Natural killer cell treated with Interleukin-12 subunit alpha and Interleukin-12 subunit beta and Interleukin-15 and Interleukin-18, amount 100 ng/mL, for 72 hours (primary cell): ENCODE data around the gene NEDD1. TPM values are rescaled to one million over a fixed set of nuclear protein-coding genes. Genes with fewer than 3 reads are reported as not detected.

Experiments
- ATAC-seq, 2 donors: fragments of 150-1000 bp; cut with Tn5 transposase in 1 of 2; sonication (Bioruptor Pico), chemical (Tn5 transposase) in 1 of 2; 2 replicates each; pipeline ENCODE4 v1.10.0; 2021
- DNase-seq: peaks from one replicate; pipeline ENCODE4 v3.0.0; 2022; ENCODE audit warnings: low spot score
- H3K27ac Mint-ChIP-seq, 2 donors: 1 replicate in 1 of 2; 2 replicates in 1 of 2; pipeline ENCODE4 v1.8.0; 2022; ENCODE audit warnings: mixed read lengths in 2 of 2, mild to moderate bottlenecking in 1 of 2, moderate library complexity in 1 of 2
- H3K27me3 Mint-ChIP-seq, 2 donors: 1 replicate in 1 of 2; 2 replicates in 1 of 2; pipeline ENCODE4 v1.8.0; 2022; ENCODE audit warnings: mixed read lengths in 2 of 2
- H3K36me3 Mint-ChIP-seq: one replicate; pipeline ENCODE4 v1.8.0; 2022; ENCODE audit warnings: mixed read lengths
- H3K4me1 Mint-ChIP-seq, 2 donors: 1 replicate in 1 of 2; 2 replicates in 1 of 2; pipeline ENCODE4 v1.8.0; 2022; ENCODE audit warnings: low read depth in 2 of 2, mixed read lengths in 2 of 2, mild to moderate bottlenecking in 1 of 2
- H3K4me3 Mint-ChIP-seq: one replicate; pipeline ENCODE4 v1.8.0; 2022; ENCODE audit warnings: mixed read lengths
- H3K9me3 Mint-ChIP-seq: 2 replicates; pipeline ENCODE4 v1.8.0; 2022; ENCODE audit warnings: mixed read lengths
- total RNA-seq, 2 donors: library from RNA; stranded (reverse); gene quantifications; one replicate each; pipeline ENCODE4 v1.2.3, GENCODE V29; 2022

The NEDD1 gene
- 10 to 100 TPM; 31.9 to 35.6 TPM for total RNA-seq

GRCh38 chr12:96906849-96907670, at the start of gene NEDD1:
Gene NEDD1 (plus strand): TSS chr12:96907257. CDS start chr12:96909760, 2,503 bp downstream.
- DNase-seq (peak; percentile 91), ATAC-seq (peak; percentile 96 to 97)
- Mint-ChIP-seq H3K4me1 (peaks cover 34 to 41% of the 10 kb centered on the region in 2 donors), H3K27ac (peak within 1 kb of the TSS; percentile 94 to 95), H3K4me3 (peak within 1 kb of the TSS; percentile 98), H3K27me3 (peaks cover 0 to 2% of the 10 kb centered on the region in 2 donors), H3K36me3 (peaks cover 4% of the 10 kb centered on the region), H3K9me3 (no peaks in the 10 kb centered on the region)

GRCh38 chr12:96858162-96858561, 48.9 kb upstream of the NEDD1 start:
- DNase-seq (no peak), ATAC-seq (no peak)
- peaks cover 18 to 49% of the 10 kb centered on the region in 2 donors for H3K27me3 Mint-ChIP-seq
- H3K9me3 Mint-ChIP-seq: no peaks in the 10 kb centered on the region
- no peaks in the 10 kb centered on the region for H3K36me3 Mint-ChIP-seq
- H3K27ac Mint-ChIP-seq: no peak overlapping the region
- no peak overlapping the region for H3K4me3 Mint-ChIP-seq
- no peaks in the 10 kb centered on the region for H3K4me1 Mint-ChIP-seq

- Mint-ChIP-seq H3K9me3 (no peaks in the 10 kb centered on the region), H3K27ac (no peak overlapping the region), H3K4me3 (no peak overlapping the region), H3K27me3 (peaks cover 26 to 46% of the 10 kb centered on the region in 2 donors), H3K36me3 (no peaks in the 10 kb centered on the region), H3K4me1 (no peaks in the 10 kb centered on the region)
- DNase-seq (no peak), ATAC-seq (no peak)
Observed at GRCh38 chr12:96861656-96862055, 45.4 kb upstream of the NEDD1 start.

- ATAC-seq (no peak), DNase-seq (no peak)
- Mint-ChIP-seq H3K27ac (no peak overlapping the region), H3K9me3 (no peaks in the 10 kb centered on the region), H3K4me1 (no peaks in the 10 kb centered on the region), H3K27me3 (peaks cover 26 to 41% of the 10 kb centered on the region in 2 donors), H3K4me3 (no peak overlapping the region), H3K36me3 (no peaks in the 10 kb centered on the region)
Observed at GRCh38 chr12:96862326-96862725, 44.7 kb upstream of the NEDD1 start.

- Mint-ChIP-seq H3K27ac (no peak overlapping the region), H3K36me3 (no peaks in the 10 kb centered on the region), H3K9me3 (no peaks in the 10 kb centered on the region), H3K4me3 (no peak overlapping the region), H3K27me3 (peaks cover 24 to 30% of the 10 kb centered on the region in 2 donors), H3K4me1 (no peaks in the 10 kb centered on the region)
- DNase-seq (no peak), ATAC-seq (no peak)
Observed at GRCh38 chr12:96864335-96864734, 42.7 kb upstream of the NEDD1 start.

- peaks cover 19% of the 10 kb centered on the region in 2 donors for H3K27me3 Mint-ChIP-seq
- no peaks in the 10 kb centered on the region for H3K36me3 Mint-ChIP-seq
- H3K9me3 Mint-ChIP-seq: no peaks in the 10 kb centered on the region
- no peaks in the 10 kb centered on the region for H3K4me1 Mint-ChIP-seq
- H3K27ac Mint-ChIP-seq: no peak overlapping the region
- no peak for ATAC-seq
- no peak for DNase-seq
- H3K4me3 Mint-ChIP-seq: no peak overlapping the region
Observed at GRCh38 chr12:96866801-96867590, 40.1 kb upstream of the NEDD1 start.

- no peak overlapping the region for H3K4me3 Mint-ChIP-seq
- ATAC-seq: no peak
- no peaks in the 10 kb centered on the region for H3K36me3 Mint-ChIP-seq
- H3K27me3 Mint-ChIP-seq: peaks cover 15 to 27% of the 10 kb centered on the region in 2 donors
- no peaks in the 10 kb centered on the region for H3K9me3 Mint-ChIP-seq
- DNase-seq: no peak
- no peaks in the 10 kb centered on the region for H3K4me1 Mint-ChIP-seq
- no peak overlapping the region for H3K27ac Mint-ChIP-seq
Observed at GRCh38 chr12:96870946-96871345, 36.1 kb upstream of the NEDD1 start.

GRCh38 chr12:96872961-96873360, 34.1 kb upstream of the NEDD1 start:
- H3K36me3 Mint-ChIP-seq: no peaks in the 10 kb centered on the region
- ATAC-seq: no peak

GRCh38 chr12:96874211-96874610, 32.8 kb upstream of the NEDD1 start:
- Mint-ChIP-seq H3K9me3 (no peaks in the 10 kb centered on the region), H3K4me1 (no peaks in the 10 kb centered on the region), H3K4me3 (no peak overlapping the region), H3K36me3 (no peaks in the 10 kb centered on the region), H3K27ac (no peak overlapping the region), H3K27me3 (peaks cover 24 to 32% of the 10 kb centered on the region in 2 donors)
- DNase-seq (no peak), ATAC-seq (no peak)

More at GRCh38 chr12:96872961-96873360, 34.1 kb upstream of the NEDD1 start:
- no peaks in the 10 kb centered on the region for H3K9me3 Mint-ChIP-seq
- H3K27ac Mint-ChIP-seq: no peak overlapping the region
- H3K4me1 Mint-ChIP-seq: no peaks in the 10 kb centered on the region
- DNase-seq: no peak
- peaks cover 16 to 32% of the 10 kb centered on the region in 2 donors for H3K27me3 Mint-ChIP-seq
- H3K4me3 Mint-ChIP-seq: no peak overlapping the region

- DNase-seq (no peak), ATAC-seq (no peak)
- Mint-ChIP-seq H3K27ac (no peak overlapping the region), H3K36me3 (no peaks in the 10 kb centered on the region), H3K9me3 (no peaks in the 10 kb centered on the region), H3K4me1 (no peaks in the 10 kb centered on the region), H3K27me3 (peaks cover 30 to 47% of the 10 kb centered on the region in 2 donors), H3K4me3 (no peak overlapping the region)
Observed at GRCh38 chr12:96876966-96877365, 30.1 kb upstream of the NEDD1 start.

GRCh38 chr12:96878704-96879103, 28.4 kb upstream of the NEDD1 start:
- Mint-ChIP-seq H3K36me3 (no peaks in the 10 kb centered on the region), H3K4me1 (no peaks in the 10 kb centered on the region), H3K4me3 (no peak overlapping the region), H3K27ac (no peak overlapping the region), H3K27me3 (peaks cover 28 to 46% of the 10 kb centered on the region in 2 donors), H3K9me3 (no peaks in the 10 kb centered on the region)
- DNase-seq (no peak), ATAC-seq (no peak)

- no peaks in the 10 kb centered on the region for H3K4me1 Mint-ChIP-seq
- H3K4me3 Mint-ChIP-seq: no peak overlapping the region
- ATAC-seq (peak in 1 of 2 donors; percentile 29), DNase-seq (no peak)
- H3K27me3 Mint-ChIP-seq: peaks cover 24 to 41% of the 10 kb centered on the region in 2 donors
- no peak overlapping the region for H3K27ac Mint-ChIP-seq
- H3K9me3 Mint-ChIP-seq: no peaks in the 10 kb centered on the region
- no peaks in the 10 kb centered on the region for H3K36me3 Mint-ChIP-seq
Observed at GRCh38 chr12:96879301-96879700, 27.8 kb upstream of the NEDD1 start.

- Mint-ChIP-seq H3K36me3 (no peaks in the 10 kb centered on the region), H3K9me3 (no peaks in the 10 kb centered on the region)
- no peak for ATAC-seq
Observed at GRCh38 chr12:96880220-96880619, 26.8 kb upstream of the NEDD1 start.

GRCh38 chr12:96881608-96882007, 25.4 kb upstream of the NEDD1 start:
- no peaks in the 10 kb centered on the region for H3K36me3 Mint-ChIP-seq
- DNase-seq (no peak), ATAC-seq (no peak)
- no peaks in the 10 kb centered on the region for H3K9me3 Mint-ChIP-seq
- H3K27me3 Mint-ChIP-seq: peaks cover 27 to 39% of the 10 kb centered on the region in 2 donors
- H3K4me3 Mint-ChIP-seq: no peak overlapping the region
- H3K27ac Mint-ChIP-seq: no peak overlapping the region
- H3K4me1 Mint-ChIP-seq: no peaks in the 10 kb centered on the region

More at GRCh38 chr12:96880220-96880619, 26.8 kb upstream of the NEDD1 start:
- Mint-ChIP-seq H3K27me3 (peaks cover 24 to 39% of the 10 kb centered on the region in 2 donors), H3K27ac (no peak overlapping the region), H3K4me3 (no peak overlapping the region), H3K4me1 (no peaks in the 10 kb centered on the region)
- DNase-seq: no peak
